Measurements from ENCODE around the gene C5orf46.

GRCh38 chr5:147921136-147921535 is 14.8 kb upstream of the C5orf46 start:
- TF ChIP-seq, protein P1, sequence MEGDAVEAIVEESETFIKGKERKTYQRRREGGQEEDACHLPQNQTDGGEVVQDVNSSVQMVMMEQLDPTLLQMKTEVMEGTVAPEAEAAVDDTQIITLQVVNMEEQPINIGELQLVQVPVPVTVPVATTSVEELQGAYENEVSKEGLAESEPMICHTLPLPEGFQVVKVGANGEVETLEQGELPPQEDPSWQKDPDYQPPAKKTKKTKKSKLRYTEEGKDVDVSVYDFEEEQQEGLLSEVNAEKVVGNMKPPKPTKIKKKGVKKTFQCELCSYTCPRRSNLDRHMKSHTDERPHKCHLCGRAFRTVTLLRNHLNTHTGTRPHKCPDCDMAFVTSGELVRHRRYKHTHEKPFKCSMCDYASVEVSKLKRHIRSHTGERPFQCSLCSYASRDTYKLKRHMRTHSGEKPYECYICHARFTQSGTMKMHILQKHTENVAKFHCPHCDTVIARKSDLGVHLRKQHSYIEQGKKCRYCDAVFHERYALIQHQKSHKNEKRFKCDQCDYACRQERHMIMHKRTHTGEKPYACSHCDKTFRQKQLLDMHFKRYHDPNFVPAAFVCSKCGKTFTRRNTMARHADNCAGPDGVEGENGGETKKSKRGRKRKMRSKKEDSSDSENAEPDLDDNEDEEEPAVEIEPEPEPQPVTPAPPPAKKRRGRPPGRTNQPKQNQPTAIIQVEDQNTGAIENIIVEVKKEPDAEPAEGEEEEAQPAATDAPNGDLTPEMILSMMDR (IDR thresholded peaks at IDR 0.05): no peak
- TF ChIP-seq POLR2A (IDR thresholded peaks at IDR 0.05): no peak
- no peak for TF ChIP-seq EP300 (IDR thresholded peaks at IDR 0.05)

Measured in suprapubic skin (tissue), 3 donors.